GM12872 (cell line): ENCODE results near the gene CALHM1.

ENCODE experiments used
- CTCF ChIP-seq: IDR thresholded peaks from 3 replicates; pipeline ENCODE4 v1.5.1; 2011; ENCODE audit warnings: low read depth, mild to moderate bottlenecking, low read length, moderate library complexity; ENCODE audit not compliant: insufficient read depth

CALHM1 gene

GRCh38 chr10:103416436-103417147 lies 42.1 kb downstream of the CALHM1 start:
- TF ChIP-seq CTCF = peak; percentile 61

GRCh38 chr10:103415581-103415980 lies 43.1 kb downstream of the CALHM1 start:
- TF ChIP-seq CTCF = no peak

GRCh38 chr10:103413564-103413963 lies 45.1 kb downstream of the CALHM1 start:
- TF ChIP-seq CTCF = no peak
